ENCODE data around the gene THTPA.

THTPA gene

GRCh38 chr14:23540141-23540469, 16.0 kb upstream of the THTPA start:
- Mint-ChIP-seq H3K9me3 (no peaks in the 10 kb centered on the region), H3K36me3 (ENCODE audit: low read depth) (peaks cover 27% of the 10 kb centered on the region), H3K4me1 (peaks cover 60% of the 10 kb centered on the region), H3K4me3 (no peak overlapping the region), H3K27me3 (ENCODE audit: low read depth, poor library complexity) (peaks cover 34% of the 10 kb centered on the region), H3K27ac (no peak overlapping the region)
- TF ChIP-seq, protein P1, sequence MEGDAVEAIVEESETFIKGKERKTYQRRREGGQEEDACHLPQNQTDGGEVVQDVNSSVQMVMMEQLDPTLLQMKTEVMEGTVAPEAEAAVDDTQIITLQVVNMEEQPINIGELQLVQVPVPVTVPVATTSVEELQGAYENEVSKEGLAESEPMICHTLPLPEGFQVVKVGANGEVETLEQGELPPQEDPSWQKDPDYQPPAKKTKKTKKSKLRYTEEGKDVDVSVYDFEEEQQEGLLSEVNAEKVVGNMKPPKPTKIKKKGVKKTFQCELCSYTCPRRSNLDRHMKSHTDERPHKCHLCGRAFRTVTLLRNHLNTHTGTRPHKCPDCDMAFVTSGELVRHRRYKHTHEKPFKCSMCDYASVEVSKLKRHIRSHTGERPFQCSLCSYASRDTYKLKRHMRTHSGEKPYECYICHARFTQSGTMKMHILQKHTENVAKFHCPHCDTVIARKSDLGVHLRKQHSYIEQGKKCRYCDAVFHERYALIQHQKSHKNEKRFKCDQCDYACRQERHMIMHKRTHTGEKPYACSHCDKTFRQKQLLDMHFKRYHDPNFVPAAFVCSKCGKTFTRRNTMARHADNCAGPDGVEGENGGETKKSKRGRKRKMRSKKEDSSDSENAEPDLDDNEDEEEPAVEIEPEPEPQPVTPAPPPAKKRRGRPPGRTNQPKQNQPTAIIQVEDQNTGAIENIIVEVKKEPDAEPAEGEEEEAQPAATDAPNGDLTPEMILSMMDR (IDR thresholded peaks at IDR 0.05) = no peak
- DNase-seq = no peak

- TF ChIP-seq, protein P1 (IDR thresholded peaks at IDR 0.05) = no peak
- Mint-ChIP-seq H3K27ac (no peak overlapping the region), H3K27me3 (ENCODE audit: low read depth, poor library complexity) (peaks cover 25% of the 10 kb centered on the region), H3K9me3 (no peaks in the 10 kb centered on the region), H3K4me3 (no peak overlapping the region), H3K36me3 (ENCODE audit: low read depth) (peaks cover 15% of the 10 kb centered on the region), H3K4me1 (peaks cover 47% of the 10 kb centered on the region)
- DNase-seq = no peak
These were observed 13.8 kb upstream of the THTPA start for GRCh38 chr14:23542261-23542660.

- Mint-ChIP-seq H3K27me3 (ENCODE audit: low read depth, poor library complexity) (peaks cover 25% of the 10 kb centered on the region), H3K9me3 (no peaks in the 10 kb centered on the region), H3K36me3 (ENCODE audit: low read depth) (peaks cover 14% of the 10 kb centered on the region), H3K27ac (no peak overlapping the region), H3K4me1 (peaks cover 35% of the 10 kb centered on the region), H3K4me3 (no peak overlapping the region)
- TF ChIP-seq, protein P1 (IDR thresholded peaks at IDR 0.05) = no peak
- DNase-seq = no peak
These were observed 12.7 kb upstream of the THTPA start for GRCh38 chr14:23543403-23543802.

- peaks cover 25% of the 10 kb centered on the region for H3K27me3 Mint-ChIP-seq (ENCODE audit: low read depth, poor library complexity)
- DNase-seq = peak; percentile 59
- H3K4me3 Mint-ChIP-seq = peak overlapping the region; percentile 61
- TF ChIP-seq, protein P1 (IDR thresholded peaks at IDR 0.05) = no peak
- no peaks in the 10 kb centered on the region for H3K9me3 Mint-ChIP-seq
- H3K27ac Mint-ChIP-seq = peak overlapping the region; percentile 86
- H3K36me3 Mint-ChIP-seq (ENCODE audit: low read depth) = peaks cover 14% of the 10 kb centered on the region
- peaks cover 21% of the 10 kb centered on the region for H3K4me1 Mint-ChIP-seq
These were observed 11.3 kb upstream of the THTPA start for GRCh38 chr14:23544511-23545447.

- Mint-ChIP-seq H3K9me3 (no peaks in the 10 kb centered on the region), H3K4me3 (peak overlapping the region; percentile 61), H3K27me3 (ENCODE audit: low read depth, poor library complexity) (peaks cover 18% of the 10 kb centered on the region), H3K27ac (peak overlapping the region; percentile 68), H3K36me3 (ENCODE audit: low read depth) (peaks cover 14% of the 10 kb centered on the region), H3K4me1 (peaks cover 15% of the 10 kb centered on the region)
- no peak for DNase-seq
- TF ChIP-seq, protein P1 (IDR thresholded peaks at IDR 0.05) = no peak
These were observed 10.2 kb upstream of the THTPA start for GRCh38 chr14:23545740-23546365.

Data from nephron progenitor cell (in vitro differentiated cells).